HepG2 (cell line): ENCODE data around the gene POP7. TPM values are rescaled to one million over a fixed set of nuclear protein-coding genes. Genes with fewer than 3 reads are reported as not detected.

Source experiments
- ADNP ChIP-seq: sonication (generic); formaldehyde crosslinking; IDR thresholded peaks from 2 replicates; pipeline ENCODE4 v1.4.0; 2020; ENCODE audit warnings: missing genetic modification reagents
- ARNT2 ChIP-seq: sonication (generic); formaldehyde crosslinking; IDR thresholded peaks from 2 replicates; pipeline ENCODE4 v1.8.0; 2022; ENCODE audit warnings: mild to moderate bottlenecking, low read depth, missing genetic modification reagents, moderate library complexity
- BRD4 ChIP-seq: sonication (generic); formaldehyde crosslinking; IDR thresholded peaks from 2 replicates; pipeline ENCODE4 v1.4.0; 2020; ENCODE audit warnings: missing genetic modification reagents
- FOXA3 ChIP-seq: IDR thresholded peaks from 2 replicates; pipeline ENCODE4 v1.6.1; 2016; ENCODE audit warnings: missing genetic modification reagents, missing compliant biosample characterization
- HMG20A ChIP-seq: IDR thresholded peaks from 2 replicates; pipeline ENCODE4 v1.6.1; 2016; ENCODE audit warnings: borderline replicate concordance
- MTA1 ChIP-seq: sonication (generic); formaldehyde crosslinking; IDR thresholded peaks from 2 replicates; pipeline ENCODE4 v1.4.0; 2020; ENCODE audit warnings: missing genetic modification reagents, mild to moderate bottlenecking, borderline replicate concordance
- MTF2 ChIP-seq: sonication (generic); formaldehyde crosslinking; IDR thresholded peaks from 2 replicates; pipeline ENCODE4 v1.5.0; 2020; ENCODE audit warnings: missing genetic modification reagents, borderline replicate concordance
- NFE2 ChIP-seq: sonication (generic); formaldehyde crosslinking; IDR thresholded peaks from 2 replicates; pipeline ENCODE4 v1.4.0; 2020; ENCODE audit warnings: missing genetic modification reagents
- NR2F6 ChIP-seq, 2 experiments: IDR thresholded peaks; 2 replicates each; pipeline ENCODE4 v1.6.1; 2016; ENCODE audit warnings: antibody characterized with exemption in 1 of 2, mild to moderate bottlenecking in 1 of 2
- POLR2G ChIP-seq: fragments of 200-400 bp; formaldehyde crosslinking; IDR thresholded peaks from 2 replicates; pipeline ENCODE4 v1.6.1; 2018; ENCODE audit warnings: mild to moderate bottlenecking, low read depth, low read length, moderate library complexity
- RAD21 ChIP-seq: fragments of 450-650 bp; formaldehyde crosslinking; IDR thresholded peaks from 2 replicates; pipeline ENCODE4 v1.5.0; 2020; ENCODE audit warnings: mild to moderate bottlenecking
- SOX5 ChIP-seq: IDR thresholded peaks from 2 replicates; pipeline ENCODE4 v1.6.1; 2016; ENCODE audit warnings: borderline replicate concordance
- TFDP1 ChIP-seq: IDR thresholded peaks from 2 replicates; pipeline ENCODE4 v1.6.1; 2016; ENCODE audit warnings: missing compliant biosample characterization, missing genetic modification reagents, borderline replicate concordance
- YY1 ChIP-seq: IDR thresholded peaks from 2 replicates; pipeline ENCODE4 v1.6.1; 2011; ENCODE audit warnings: low read length, low read depth, moderate library complexity, mild to moderate bottlenecking; ENCODE audit not compliant: insufficient read depth, insufficient replicate concordance
- ZBTB20 ChIP-seq: sonication (generic); formaldehyde crosslinking; IDR thresholded peaks from 2 replicates; pipeline ENCODE4 v1.8.1; 2023; ENCODE audit warnings: missing genetic modification reagents, low read depth, mild to moderate bottlenecking, borderline replicate concordance
- ZBTB34 ChIP-seq: sonication (generic); formaldehyde crosslinking; IDR thresholded peaks from 2 replicates; pipeline ENCODE4 v1.8.0; 2022; ENCODE audit warnings: mild to moderate bottlenecking, missing genetic modification reagents
- ZBTB42 ChIP-seq: sonication (generic); formaldehyde crosslinking; IDR thresholded peaks from 2 replicates; pipeline ENCODE4 v1.5.0; 2020; ENCODE audit warnings: mild to moderate bottlenecking, missing genetic modification reagents
- ZBTB7B ChIP-seq: sonication (generic); formaldehyde crosslinking; IDR thresholded peaks from 2 replicates; pipeline ENCODE4 v1.4.0; 2020; ENCODE audit warnings: missing genetic modification reagents
- ZFP37 ChIP-seq: sonication (generic); formaldehyde crosslinking; IDR thresholded peaks from 2 replicates; pipeline ENCODE4 v1.4.0; 2020; ENCODE audit warnings: missing genetic modification reagents, borderline replicate concordance
- ZGPAT ChIP-seq: IDR thresholded peaks from 2 replicates; pipeline ENCODE4 v1.6.1; 2016; ENCODE audit warnings: mild to moderate bottlenecking
- ZNF234 ChIP-seq: sonication (generic); formaldehyde crosslinking; conservative IDR thresholded peaks from 2 replicates; pipeline ENCODE4 v1.5.1; 2020; ENCODE audit warnings: mild to moderate bottlenecking, missing genetic modification reagents
- ZNF296 ChIP-seq: sonication (generic); formaldehyde crosslinking; conservative IDR thresholded peaks from 2 replicates; pipeline ENCODE4 v1.5.0; 2020; ENCODE audit warnings: mild to moderate bottlenecking, missing genetic modification reagents
- ZNF543 ChIP-seq: sonication (generic); formaldehyde crosslinking; IDR thresholded peaks from 2 replicates; pipeline ENCODE4 v1.4.0; 2020; ENCODE audit warnings: mild to moderate bottlenecking, missing genetic modification reagents
- ZNF557 ChIP-seq: sonication (generic); formaldehyde crosslinking; IDR thresholded peaks from 2 replicates; pipeline ENCODE4 v1.4.0; 2020; ENCODE audit warnings: missing genetic modification reagents
- ZNF564 ChIP-seq: sonication (generic); formaldehyde crosslinking; IDR thresholded peaks from 2 replicates; pipeline ENCODE4 v1.8.1; 2023; ENCODE audit warnings: mild to moderate bottlenecking, missing genetic modification reagents
- ZNF607 ChIP-seq: sonication (generic); formaldehyde crosslinking; IDR thresholded peaks from 2 replicates; pipeline ENCODE4 v1.5.1; 2020; ENCODE audit warnings: missing genetic modification reagents, mild to moderate bottlenecking, borderline replicate concordance
- ZNF691 ChIP-seq: sonication (generic); formaldehyde crosslinking; IDR thresholded peaks from 2 replicates; pipeline ENCODE4 v1.4.0; 2020; ENCODE audit warnings: missing genetic modification reagents, low read depth, mild to moderate bottlenecking, borderline replicate concordance
- polyA plus RNA-seq, 8 experiments: library from polyadenylated mRNA; depleted of rRNA in 3 of 8; stranded (reverse) in 7 of 8; unstranded in 1 of 8; fragments of >200 nt; fragmentation: Illumina TruSeq in 4 of 8; extraction: Trizol in 4 of 8; gene quantifications; 2 replicates each; pipeline versions ENCODE4 v1.2.1 to v1.2.3, GENCODE V29; 2011 to 2016; ENCODE audit warnings: low read depth in 4 of 8, missing spikeins in 1 of 8, mixed read lengths in 1 of 8; ENCODE audit not compliant: insufficient read depth in 1 of 8
- total RNA-seq, 5 experiments: library from RNA; depleted of rRNA; stranded (reverse); fragments of >200 nt; fragmentation: Illumina TruSeq; extraction: Trizol; gene quantifications; 2 replicates each; pipeline ENCODE4 v1.2.3, GENCODE V29; 2016; ENCODE audit warnings: low read depth in 1 of 5

Gene POP7
- total and polyA plus RNA-seq, 2 of the 13 experiments (the other 11 are each of a cell fraction or from before 2014, with no cell fraction given): 63.9 to 91.1 TPM

GRCh38 chr7:100705320-100705752 lies 585 bp upstream of the POP7 start (continued):
- TF ChIP-seq TFDP1 (CRISPR knock-in tag) (0 out of 2 replicates have a peak, but pooled peaks have one; percentile 48), ZNF296 (CRISPR knock-in tag) (peak; percentile 39; the same call in 1 of the 2 replicates), ZNF564 (CRISPR knock-in tag) (no peak; the same call in 1 of the 2 replicates), NR2F6 (IDR thresholded peaks at IDR 0.05) (no peak; the same call in 1 of the 2 replicates), NR2F6 (CRISPR knock-in tag; IDR thresholded peaks at IDR 0.05) (0 out of 2 replicates have a peak, but pooled peaks have one; percentile 40), ZNF234 (no peak), RAD21 (CRISPR knock-in tag) (peak; percentile 85), ADNP (CRISPR knock-in tag) (peak; percentile 72; the same call in 1 of the 2 replicates), ZGPAT (CRISPR knock-in tag) (no peak; the same call in 1 of the 2 replicates), ZBTB20 (peak; percentile 24; the same call in 1 of the 2 replicates), ZBTB42 (CRISPR knock-in tag) (peak; percentile 31), ZNF607 (CRISPR knock-in tag) (no peak), ARNT2 (CRISPR knock-in tag) (no peak), YY1 (peak; percentile 45), ZNF543 (peak; percentile 92; the same call in 1 of the 2 replicates), SOX5 (0 out of 2 replicates have a peak, but pooled peaks have one; percentile 35), ZFP37 (0 out of 2 replicates have a peak, but pooled peaks have one; percentile 28), ZBTB34 (CRISPR knock-in tag) (no peak), HMG20A (CRISPR knock-in tag) (no peak), ZNF691 (CRISPR knock-in tag) (peak; percentile 21; the same call in 1 of the 2 replicates), MTA1 (CRISPR knock-in tag) (peak; percentile 73; the same call in 1 of the 2 replicates), MTF2 (CRISPR knock-in tag) (peak; percentile 65; the same call in 1 of the 2 replicates), FOXA3 (CRISPR knock-in tag) (peak; percentile 38; the same call in 1 of the 2 replicates), NFE2 (CRISPR knock-in tag) (0 out of 2 replicates have a peak, but pooled peaks have one; percentile 8), ZBTB7B (peak; percentile 99), ZNF557 (CRISPR knock-in tag) (0 out of 2 replicates have a peak, but pooled peaks have one; percentile 72), BRD4 (peak; percentile 50; the same call in 1 of the 2 replicates), POLR2G (no peak)
